ENCODE data around the gene AOPEP.

DNA sequence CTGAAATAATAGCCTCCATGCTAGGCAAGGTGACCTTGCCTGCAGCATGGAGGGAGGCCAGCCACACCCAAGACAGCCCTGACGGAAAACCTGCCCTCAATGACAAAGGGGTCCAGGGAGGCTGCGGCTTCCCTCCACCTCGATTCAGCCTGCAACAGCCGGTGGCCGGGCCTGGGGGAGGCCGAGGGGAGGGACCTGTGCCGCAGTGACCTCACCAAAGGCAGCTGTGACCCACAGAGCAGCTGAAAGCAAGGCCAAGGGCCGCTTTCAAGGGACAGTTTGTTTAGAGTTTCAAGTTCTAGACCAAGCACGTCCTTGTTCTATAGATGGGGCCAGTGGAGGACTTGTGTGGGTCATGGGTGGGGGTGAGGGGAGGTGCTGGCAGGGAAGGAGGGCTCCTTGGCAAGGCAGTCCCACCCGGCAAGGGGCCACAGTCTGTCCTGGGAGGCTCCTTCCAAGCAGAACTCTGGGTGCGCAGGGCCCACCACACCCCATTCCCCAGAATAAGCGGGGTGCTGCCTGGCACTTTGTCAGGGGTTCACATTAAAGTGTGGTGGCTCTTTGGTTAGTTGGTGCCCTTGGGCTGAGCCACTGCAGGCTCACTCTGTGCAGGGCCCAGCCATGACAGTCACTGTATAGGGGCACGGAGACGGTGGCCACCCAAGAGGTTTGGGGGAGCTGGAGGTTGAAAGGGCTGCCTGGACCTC lies 364.5 kb downstream of the AOPEP start:
- TF ChIP-seq, protein P1, sequence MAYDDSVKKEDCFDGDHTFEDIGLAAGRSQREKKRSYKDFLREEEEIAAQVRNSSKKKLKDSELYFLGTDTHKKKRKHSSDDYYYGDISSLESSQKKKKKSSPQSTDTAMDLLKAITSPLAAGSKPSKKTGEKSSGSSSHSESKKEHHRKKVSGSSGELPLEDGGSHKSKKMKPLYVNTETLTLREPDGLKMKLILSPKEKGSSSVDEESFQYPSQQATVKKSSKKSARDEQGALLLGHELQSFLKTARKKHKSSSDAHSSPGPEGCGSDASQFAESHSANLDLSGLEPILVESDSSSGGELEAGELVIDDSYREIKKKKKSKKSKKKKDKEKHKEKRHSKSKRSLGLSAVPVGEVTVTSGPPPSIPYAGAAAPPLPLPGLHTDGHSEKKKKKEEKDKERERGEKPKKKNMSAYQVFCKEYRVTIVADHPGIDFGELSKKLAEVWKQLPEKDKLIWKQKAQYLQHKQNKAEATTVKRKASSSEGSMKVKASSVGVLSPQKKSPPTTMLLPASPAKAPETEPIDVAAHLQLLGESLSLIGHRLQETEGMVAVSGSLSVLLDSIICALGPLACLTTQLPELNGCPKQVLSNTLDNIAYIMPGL (CRISPR knock-in tag; IDR thresholded peaks at IDR 0.05; ENCODE audit: borderline replicate concordance): no peak
- TF ChIP-seq REST (IDR thresholded peaks at IDR 0.05): no peak
- TF ChIP-seq POLR2A (IDR thresholded peaks at IDR 0.05; ENCODE audit: low read length): no peak
- TF ChIP-seq, protein P2, sequence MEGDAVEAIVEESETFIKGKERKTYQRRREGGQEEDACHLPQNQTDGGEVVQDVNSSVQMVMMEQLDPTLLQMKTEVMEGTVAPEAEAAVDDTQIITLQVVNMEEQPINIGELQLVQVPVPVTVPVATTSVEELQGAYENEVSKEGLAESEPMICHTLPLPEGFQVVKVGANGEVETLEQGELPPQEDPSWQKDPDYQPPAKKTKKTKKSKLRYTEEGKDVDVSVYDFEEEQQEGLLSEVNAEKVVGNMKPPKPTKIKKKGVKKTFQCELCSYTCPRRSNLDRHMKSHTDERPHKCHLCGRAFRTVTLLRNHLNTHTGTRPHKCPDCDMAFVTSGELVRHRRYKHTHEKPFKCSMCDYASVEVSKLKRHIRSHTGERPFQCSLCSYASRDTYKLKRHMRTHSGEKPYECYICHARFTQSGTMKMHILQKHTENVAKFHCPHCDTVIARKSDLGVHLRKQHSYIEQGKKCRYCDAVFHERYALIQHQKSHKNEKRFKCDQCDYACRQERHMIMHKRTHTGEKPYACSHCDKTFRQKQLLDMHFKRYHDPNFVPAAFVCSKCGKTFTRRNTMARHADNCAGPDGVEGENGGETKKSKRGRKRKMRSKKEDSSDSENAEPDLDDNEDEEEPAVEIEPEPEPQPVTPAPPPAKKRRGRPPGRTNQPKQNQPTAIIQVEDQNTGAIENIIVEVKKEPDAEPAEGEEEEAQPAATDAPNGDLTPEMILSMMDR (IDR thresholded peaks at IDR 0.05): no peak
- TF ChIP-seq CHD4 (IDR thresholded peaks at IDR 0.05; ENCODE audit: borderline replicate concordance): no peak
- TF ChIP-seq, protein P3, sequence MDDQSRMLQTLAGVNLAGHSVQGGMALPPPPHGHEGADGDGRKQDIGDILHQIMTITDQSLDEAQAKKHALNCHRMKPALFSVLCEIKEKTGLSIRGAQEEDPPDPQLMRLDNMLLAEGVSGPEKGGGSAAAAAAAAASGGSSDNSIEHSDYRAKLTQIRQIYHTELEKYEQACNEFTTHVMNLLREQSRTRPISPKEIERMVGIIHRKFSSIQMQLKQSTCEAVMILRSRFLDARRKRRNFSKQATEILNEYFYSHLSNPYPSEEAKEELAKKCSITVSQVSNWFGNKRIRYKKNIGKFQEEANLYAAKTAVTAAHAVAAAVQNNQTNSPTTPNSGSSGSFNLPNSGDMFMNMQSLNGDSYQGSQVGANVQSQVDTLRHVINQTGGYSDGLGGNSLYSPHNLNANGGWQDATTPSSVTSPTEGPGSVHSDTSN (IDR thresholded peaks at IDR 0.05): no peak; the same call in 1 of the 2 replicates
- TF ChIP-seq HDAC2 (IDR thresholded peaks at IDR 0.05): no peak
- TF ChIP-seq NFE2L2 (conservative IDR thresholded peaks at IDR 0.05; ENCODE audit: low read length): no peak
- TF ChIP-seq JUN (IDR thresholded peaks at IDR 0.05): peak; percentile 3 to 10; a peak in 2 of 5 replicates
- no peak for TF ChIP-seq CHD2 (IDR thresholded peaks at IDR 0.05; ENCODE audit: low read length, partially characterized antibody)
- TF ChIP-seq CBX2 (IDR thresholded peaks at IDR 0.05; ENCODE audit: borderline replicate concordance, low read depth): no peak
- TF ChIP-seq EP300 (IDR thresholded peaks at IDR 0.05): no peak
- no peak for TF ChIP-seq RCOR1 (IDR thresholded peaks at IDR 0.05; ENCODE audit: low read depth, low read length)
- TF ChIP-seq RFX5 (IDR thresholded peaks at IDR 0.05): no peak
